Breast epithelium (tissue), 4 donors: ENCODE data around the gene CRTAC1. TPM values are rescaled to one million over a fixed set of nuclear protein-coding genes. Genes with fewer than 3 reads are reported as not detected.

ENCODE experiments used
- DNase-seq, 2 donors: peaks; one replicate each; pipeline ENCODE4 v3.0.0-alpha.2; 2019; ENCODE audit warnings: low spot score in 2 of 2
- H3K27ac ChIP-seq, 2 donors: fragments of 200-600 bp; sonication (generic) in 1 of 2; one replicate each; pipeline ENCODE4 v1.5.1; 2016 to 2019; ENCODE audit warnings: mild to moderate bottlenecking in 1 of 2
- H3K27me3 ChIP-seq, 2 donors: fragments of 200-600 bp; sonication (generic) in 1 of 2; one replicate each; pipeline versions ENCODE4 v1.5.1 to v1.6.0; 2017 to 2019; ENCODE audit warnings: control low read depth in 1 of 2, mild to moderate bottlenecking in 1 of 2
- H3K36me3 ChIP-seq: fragments of 200-600 bp; one replicate; pipeline ENCODE4 v1.5.1; 2019
- H3K4me1 ChIP-seq, 2 donors: fragments of 200-600 bp; sonication (generic); one replicate each; pipeline ENCODE4 v1.5.1; 2016 to 2019; ENCODE audit warnings: control low read depth in 1 of 2
- H3K4me3 ChIP-seq, 3 donors: fragments of 200-600 bp; sonication (generic); 1 replicate in 2 of 3; 2 replicates in 1 of 3; pipeline ENCODE4 v1.5.1; 2016 to 2019; ENCODE audit warnings: mild to moderate bottlenecking in 3 of 3, moderate library complexity in 2 of 3
- H3K9me3 ChIP-seq, 2 donors: fragments of 200-600 bp; sonication (generic) in 1 of 2; one replicate each; pipeline ENCODE4 v1.5.1; 2016 to 2019; ENCODE audit warnings: control low read depth in 1 of 2
- CTCF ChIP-seq, 3 donors: fragments of 450-650 bp; IDR thresholded peaks; one replicate each; pipeline ENCODE4 v1.5.1; 2016 to 2017; ENCODE audit warnings: antibody characterized with exemption in 3 of 3, mild to moderate bottlenecking in 3 of 3, moderate library complexity in 3 of 3
- POLR2A ChIP-seq: fragments of 450-650 bp; IDR thresholded peaks from one replicate; pipeline ENCODE4 v1.6.1; 2016; ENCODE audit warnings: antibody characterized with exemption, mild to moderate bottlenecking, moderate library complexity
- POLR2AphosphoS5 ChIP-seq, 3 donors: sonication (generic); formaldehyde crosslinking; IDR thresholded peaks; one replicate each; pipeline ENCODE4 v1.6.1; 2017; ENCODE audit warnings: antibody characterized with exemption in 3 of 3
- intact Hi-C: fragments of 100-400 bp; cut with DNase I; formaldehyde crosslinking; loops from one replicate; pipeline ENCODE4 v1.15.1; 2023; ENCODE audit warnings: low total_unique reads
- total RNA-seq, 3 donors: library from RNA; depleted of rRNA; stranded (reverse); fragments of >200 nt; gene quantifications; one replicate each; pipeline ENCODE4 v1.1.0, GENCODE V29; 2016

Gene CRTAC1
- total RNA-seq, 3 donors from 2014 or later = 1.6 to 4.7 (median 1.9) TPM

- H3K4me3 ChIP-seq = no peak overlapping the region
- intact Hi-C loops = no loop called here
- no peaks in the 10 kb centered on the region for H3K36me3 ChIP-seq
- H3K27ac ChIP-seq = peak overlapping the region in 1 of 2 donors; percentile 25
- peaks cover 0 to 5% of the 10 kb centered on the region in 2 donors for H3K4me1 ChIP-seq
- TF ChIP-seq CTCF (IDR thresholded peaks at IDR 0.05) = peak in 1 of 3 donors; percentile 15
- no peak for TF ChIP-seq POLR2A
- no peaks in the 10 kb centered on the region for H3K9me3 ChIP-seq
- peaks cover 0 to 14% of the 10 kb centered on the region in 2 donors for H3K27me3 ChIP-seq
- peak in 1 of 2 donors; percentile 73 for DNase-seq
Measured at GRCh38 chr10:97851341-97852001, 178.9 kb downstream of the CRTAC1 start.

GRCh38 chr10:97850446-97850845, 180.0 kb downstream of the CRTAC1 start:
- Histone ChIP-seq H3K4me3 (peak overlapping the region in 2 of 3 donors; percentile 62 to 67), H3K27ac (no peak overlapping the region), H3K36me3 (no peaks in the 10 kb centered on the region), H3K4me1 (peaks cover 0 to 5% of the 10 kb centered on the region in 2 donors), H3K27me3 (peaks cover 0 to 14% of the 10 kb centered on the region in 2 donors), H3K9me3 (no peaks in the 10 kb centered on the region)
- intact Hi-C loops = no loop called here
- no peak for DNase-seq
- TF ChIP-seq CTCF (IDR thresholded peaks at IDR 0.05) (no peak), POLR2AphosphoS5 (IDR thresholded peaks at IDR 0.05) (no peak), POLR2A (no peak)

GRCh38 chr10:97849687-97850402, 180.6 kb downstream of the CRTAC1 start, which contains the start of gene GOLGA7B:
TSS of gene GOLGA7B (plus strand) at chr10:97849843. CDS start at chr10:97850304, 461 bp downstream.
- peak within 1 kb of the TSS; percentile 47 to 67 (median 62) for H3K4me3 ChIP-seq
- H3K4me1 ChIP-seq = peaks cover 0 to 5% of the 10 kb centered on the region in 2 donors
- DNase-seq = no peak
- peaks cover 0 to 14% of the 10 kb centered on the region in 2 donors for H3K27me3 ChIP-seq
- intact Hi-C loops = no loop called here
- no peaks in the 10 kb centered on the region for H3K9me3 ChIP-seq
- TF ChIP-seq CTCF (IDR thresholded peaks at IDR 0.05) = no peak
- no peak for TF ChIP-seq POLR2AphosphoS5 (IDR thresholded peaks at IDR 0.05)
- TF ChIP-seq POLR2A = no peak
- no peaks in the 10 kb centered on the region for H3K36me3 ChIP-seq
- H3K27ac ChIP-seq = peak within 1 kb of the TSS in 1 of 2 donors; percentile 25

- H3K4me1 ChIP-seq = peaks cover 0 to 5% of the 10 kb centered on the region in 2 donors
- peak overlapping the region in 1 of 2 donors; percentile 25 for H3K27ac ChIP-seq
- no peaks in the 10 kb centered on the region for H3K9me3 ChIP-seq
- H3K4me3 ChIP-seq = peak overlapping the region; percentile 47 to 67 (median 62)
- H3K36me3 ChIP-seq = no peaks in the 10 kb centered on the region
- peaks cover 0 to 14% of the 10 kb centered on the region in 2 donors for H3K27me3 ChIP-seq
- intact Hi-C loops = no loop called here
- TF ChIP-seq CTCF (IDR thresholded peaks at IDR 0.05) (no peak), POLR2A (no peak), POLR2AphosphoS5 (IDR thresholded peaks at IDR 0.05) (no peak)
- no peak for DNase-seq
Measured at GRCh38 chr10:97849103-97849686, 181.2 kb downstream of the CRTAC1 start.
